GM19099 (cell line): ENCODE measurements around the gene LIPN.

Experiments
- POLR2A ChIP-seq: IDR thresholded peaks from 3 replicates; pipeline ENCODE4 v1.6.1; 2011; ENCODE audit warnings: low read depth; ENCODE audit not compliant: insufficient read length; ENCODE audit errors: extremely low read depth

LIPN gene, protein sequence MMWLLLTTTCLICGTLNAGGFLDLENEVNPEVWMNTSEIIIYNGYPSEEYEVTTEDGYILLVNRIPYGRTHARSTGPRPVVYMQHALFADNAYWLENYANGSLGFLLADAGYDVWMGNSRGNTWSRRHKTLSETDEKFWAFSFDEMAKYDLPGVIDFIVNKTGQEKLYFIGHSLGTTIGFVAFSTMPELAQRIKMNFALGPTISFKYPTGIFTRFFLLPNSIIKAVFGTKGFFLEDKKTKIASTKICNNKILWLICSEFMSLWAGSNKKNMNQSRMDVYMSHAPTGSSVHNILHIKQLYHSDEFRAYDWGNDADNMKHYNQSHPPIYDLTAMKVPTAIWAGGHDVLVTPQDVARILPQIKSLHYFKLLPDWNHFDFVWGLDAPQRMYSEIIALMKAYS

DNA sequence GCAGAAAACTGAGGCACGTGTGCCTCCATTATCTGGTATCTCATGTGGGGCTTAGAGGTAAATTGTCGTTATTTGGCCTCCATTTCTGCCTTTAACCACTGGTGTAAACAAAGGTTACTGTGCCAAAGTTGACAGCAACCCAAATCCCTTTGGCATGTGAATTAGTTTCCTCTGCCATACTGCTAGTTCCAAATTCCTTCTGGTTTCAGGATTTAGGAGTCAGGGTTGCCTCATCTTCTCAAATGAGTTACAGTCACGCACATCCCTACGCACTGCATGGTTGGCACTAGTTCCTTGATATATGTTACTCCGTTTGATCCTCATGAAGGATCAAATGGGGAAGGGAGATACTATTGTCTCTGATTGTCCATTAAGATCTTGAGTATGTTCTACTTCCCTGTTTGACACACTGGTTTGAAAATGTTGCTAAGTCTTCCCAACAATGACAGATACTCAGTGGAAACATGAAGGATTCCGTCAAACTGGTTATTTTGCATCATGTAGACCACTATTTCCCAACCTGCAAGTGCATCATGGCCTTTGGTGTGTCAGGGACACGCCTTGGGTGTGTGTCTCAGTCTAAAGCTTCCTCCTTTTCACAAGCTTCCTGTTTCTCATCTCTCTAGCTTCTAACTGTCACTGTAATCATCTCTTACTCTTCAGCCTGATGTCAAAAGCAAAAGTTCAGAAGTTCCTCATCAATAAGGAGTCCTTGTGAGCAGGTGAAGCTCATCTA, at the start of gene LIPN:
Gene LIPN (plus strand): TSS at position 655 of the 736 bp plus-strand sequence. CDS start 1,386 bp downstream, outside the sequence.
- no peak for TF ChIP-seq POLR2A

DNA sequence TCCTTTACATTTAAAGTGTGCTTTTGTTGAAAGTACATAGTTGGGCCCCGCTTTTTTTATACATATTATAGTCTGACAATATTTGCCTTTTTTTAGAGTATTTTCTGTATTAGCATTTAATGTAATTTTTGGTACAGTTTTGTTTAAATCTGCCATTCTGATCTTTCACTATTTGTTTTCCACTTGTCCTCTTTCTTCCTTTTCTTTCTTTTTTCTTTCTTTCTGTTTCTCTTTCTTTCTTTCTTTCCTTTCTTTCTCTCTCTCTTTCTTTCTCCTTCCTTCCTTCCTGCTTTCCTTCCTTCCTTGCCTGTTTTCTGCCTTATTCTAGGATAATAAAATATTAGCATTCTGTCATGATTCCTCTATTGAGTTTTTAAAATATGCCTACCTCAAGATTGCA, 44.3 kb upstream of the LIPN start:
- no peak for TF ChIP-seq POLR2A

DNA sequence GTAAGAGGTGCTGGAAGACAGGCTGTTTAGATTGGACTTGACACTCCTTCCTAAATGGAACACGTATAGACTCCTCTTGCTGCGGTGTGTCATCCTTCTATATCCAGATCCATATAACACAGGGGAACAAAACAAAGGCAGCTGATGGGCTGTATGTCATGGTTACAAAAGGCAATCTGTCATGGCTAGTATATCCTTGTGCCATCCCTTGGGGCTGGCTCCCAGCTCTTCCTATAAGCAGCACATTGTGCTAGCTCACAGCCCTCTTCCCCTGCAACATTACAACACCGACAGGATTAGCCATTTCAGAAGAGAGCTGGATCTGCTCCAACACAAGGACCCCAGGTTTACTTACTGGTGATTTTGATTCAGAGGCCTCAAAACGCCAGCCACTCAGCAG, 38.4 kb upstream of the LIPN start:
- no peak for TF ChIP-seq POLR2A

DNA sequence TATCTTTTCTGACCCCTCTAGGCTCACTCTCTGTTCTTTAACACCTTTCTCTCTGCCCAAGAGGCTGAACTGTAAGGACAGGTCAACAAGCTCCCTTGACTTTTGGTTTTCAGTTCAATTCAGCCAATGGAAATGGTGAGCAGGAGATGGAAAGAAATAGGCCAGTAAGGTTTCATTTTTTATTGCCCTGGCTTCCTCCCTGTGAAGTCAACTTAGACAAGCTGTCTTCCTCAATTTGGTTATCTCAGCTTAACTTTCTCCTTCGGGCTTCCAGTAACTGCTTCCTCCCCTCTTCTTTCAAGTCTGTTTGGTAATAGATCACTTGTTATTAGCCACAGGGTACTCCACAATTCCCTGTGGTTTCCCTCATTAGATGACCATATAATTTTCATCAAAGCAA, 34.0 kb upstream of the LIPN start:
- TF ChIP-seq POLR2A = no peak

DNA sequence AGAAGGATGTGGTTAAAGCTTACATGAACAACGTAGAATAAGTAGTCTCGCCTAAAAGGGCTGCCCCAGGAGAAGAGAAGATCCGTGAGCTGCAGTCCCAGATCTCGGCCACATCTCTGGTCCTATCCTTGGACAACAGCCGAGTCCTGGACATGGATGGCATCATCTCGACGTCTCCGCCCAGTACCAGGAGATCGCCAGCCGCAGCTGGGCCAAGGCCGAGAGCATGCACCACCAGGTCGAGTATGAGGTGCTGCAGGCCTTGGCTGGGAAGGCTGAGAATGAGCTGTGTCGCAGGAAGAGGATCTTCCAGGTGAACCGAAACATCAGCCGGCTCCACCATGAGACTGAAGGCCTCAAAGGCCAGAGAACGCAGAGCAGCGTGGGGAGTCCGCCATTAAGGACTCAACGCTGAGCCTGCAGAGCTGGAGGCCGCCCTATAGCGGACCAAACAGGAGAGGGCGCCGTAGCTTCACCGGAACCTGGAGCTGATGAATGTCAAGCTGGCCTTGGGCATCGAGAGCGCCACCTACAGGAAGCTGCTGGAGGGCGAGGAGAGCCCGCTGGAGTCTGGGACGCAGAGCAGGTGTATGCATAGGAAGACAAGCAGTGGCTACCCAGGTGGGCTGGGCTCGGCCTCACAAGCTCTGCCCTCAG, 31.6 kb upstream of the LIPN start:
- no peak for TF ChIP-seq POLR2A

DNA sequence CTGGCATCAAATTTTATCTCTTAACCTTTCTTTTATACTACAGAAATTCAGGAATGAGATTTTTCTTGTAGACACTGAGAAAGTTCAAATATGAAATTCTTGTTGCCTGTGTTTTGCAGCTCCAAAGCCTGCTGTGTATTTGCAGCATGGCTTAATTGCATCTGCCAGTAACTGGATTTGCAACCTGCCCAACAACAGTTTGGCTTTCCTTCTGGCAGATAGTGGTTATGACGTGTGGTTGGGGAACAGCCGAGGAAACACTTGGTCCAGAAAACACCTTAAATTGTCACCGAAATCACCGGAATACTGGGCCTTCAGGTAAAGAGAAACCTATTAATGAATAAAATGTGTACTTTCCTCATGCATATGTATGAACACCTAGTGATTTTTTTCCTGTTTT, 29.0 kb upstream of the LIPN start:
- TF ChIP-seq POLR2A = no peak

DNA sequence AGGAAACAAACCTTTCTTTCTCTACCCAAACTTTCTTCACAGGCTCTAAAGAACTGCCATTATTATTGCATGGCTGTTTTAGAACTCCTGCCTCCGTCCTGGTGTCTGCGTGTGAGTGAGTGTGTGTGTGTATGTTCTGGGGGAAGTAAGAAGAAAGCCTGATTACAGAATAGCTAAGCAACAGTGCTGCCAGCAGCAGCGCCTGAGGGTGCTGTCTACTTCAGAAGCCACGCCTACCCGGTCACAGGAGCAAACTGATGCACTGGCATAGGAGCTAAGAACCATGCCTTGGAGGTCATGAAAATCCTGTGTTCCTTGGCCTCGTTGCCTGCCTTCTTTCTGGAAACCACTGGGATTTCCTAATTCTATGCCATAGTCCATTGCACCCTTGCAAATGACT, 28.5 kb upstream of the LIPN start:
- no peak for TF ChIP-seq POLR2A

DNA sequence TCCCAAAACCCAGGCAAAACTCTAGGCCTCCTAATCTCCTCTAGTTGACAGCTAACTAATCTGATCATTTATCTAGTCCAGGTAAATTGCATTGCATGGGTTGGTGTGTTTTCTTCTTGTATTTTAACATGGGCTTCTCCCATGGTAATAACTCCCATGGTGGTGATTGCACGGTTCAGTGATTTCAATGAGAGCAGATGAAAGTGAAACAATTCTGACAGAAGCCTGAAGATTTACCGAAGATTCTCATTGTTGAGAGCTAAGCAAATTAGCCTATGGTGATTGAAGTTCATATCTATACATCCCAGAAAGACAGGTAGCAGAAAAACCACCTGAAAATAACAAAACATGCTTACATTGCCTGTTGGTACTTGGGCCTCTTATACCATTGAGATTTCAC, 26.6 kb upstream of the LIPN start:
- no peak for TF ChIP-seq POLR2A

DNA sequence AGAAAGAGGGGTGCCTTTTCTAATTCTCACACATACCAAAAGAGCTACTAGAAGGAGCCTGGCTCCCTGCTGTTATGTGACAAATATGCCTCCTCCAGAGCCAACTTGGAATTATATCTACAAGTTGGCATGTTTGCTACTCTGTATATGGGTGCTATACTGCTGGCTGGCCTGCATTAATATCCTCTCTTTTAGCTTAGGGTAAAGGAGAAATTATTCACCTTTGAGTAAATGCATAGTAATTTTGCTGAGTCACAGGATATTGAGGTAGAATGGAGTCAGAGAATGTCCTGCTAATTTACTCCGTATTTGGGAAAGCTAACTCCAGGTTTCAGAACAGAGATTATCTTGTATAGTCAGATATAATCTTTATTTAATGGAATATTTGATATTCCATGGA, 24.2 kb upstream of the LIPN start:
- no peak for TF ChIP-seq POLR2A

DNA sequence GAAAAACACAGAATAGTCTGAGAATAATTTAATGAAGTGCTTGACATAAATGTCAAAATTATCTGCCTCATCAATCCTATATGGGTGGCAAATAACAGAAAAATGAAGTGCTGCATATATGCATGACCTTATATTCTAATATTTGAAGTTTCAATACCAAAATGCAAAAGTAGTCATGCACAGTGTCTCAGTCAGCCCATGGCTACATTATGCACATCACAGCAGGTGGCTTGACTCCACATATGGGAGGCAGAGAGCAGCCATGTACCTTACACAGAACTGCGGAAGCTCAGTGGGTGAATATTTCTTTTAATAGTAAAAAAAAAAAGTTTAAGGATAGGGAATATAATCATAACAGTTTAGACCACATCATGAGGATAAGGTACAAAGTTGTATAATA, 17.4 kb upstream of the LIPN start:
- TF ChIP-seq POLR2A = no peak

DNA sequence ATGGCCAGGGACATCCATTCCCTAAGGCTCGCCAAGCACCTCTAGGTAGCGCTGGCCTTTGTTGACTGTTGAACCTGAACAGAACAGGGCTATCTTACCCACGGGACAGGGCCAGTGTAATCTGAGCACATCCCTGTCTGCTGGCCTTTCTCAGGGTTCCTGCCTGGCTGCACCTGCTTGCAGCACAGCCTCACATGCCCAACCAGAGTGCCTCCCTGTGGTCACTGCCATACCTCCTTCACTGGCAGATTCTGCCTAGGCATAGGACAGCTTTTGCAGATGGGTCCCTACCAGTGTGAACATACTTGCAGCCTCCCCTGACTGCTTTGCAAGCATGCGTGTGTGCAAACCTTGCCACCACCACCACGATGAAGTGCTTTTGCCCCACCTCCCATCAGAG, 15.8 kb upstream of the LIPN start:
- no peak for TF ChIP-seq POLR2A

DNA sequence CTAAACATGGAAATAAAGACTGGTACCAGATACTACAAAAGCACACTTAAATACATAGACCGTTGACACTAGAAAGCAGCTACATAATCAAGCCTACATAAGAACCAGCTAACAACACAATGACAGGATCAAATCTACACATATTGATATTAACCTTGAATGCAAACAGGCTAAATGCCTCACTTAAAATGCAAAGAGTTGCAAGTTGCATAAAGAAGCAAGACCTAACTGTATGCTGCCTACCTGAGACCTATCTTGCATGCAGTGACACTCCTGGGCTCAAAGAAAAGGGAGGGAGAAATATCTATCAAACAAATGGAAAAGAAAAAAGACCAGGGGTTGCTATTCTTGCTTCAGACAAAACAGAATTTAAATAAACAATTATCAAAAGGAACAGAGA, 14.2 kb upstream of the LIPN start:
- TF ChIP-seq POLR2A = no peak

DNA sequence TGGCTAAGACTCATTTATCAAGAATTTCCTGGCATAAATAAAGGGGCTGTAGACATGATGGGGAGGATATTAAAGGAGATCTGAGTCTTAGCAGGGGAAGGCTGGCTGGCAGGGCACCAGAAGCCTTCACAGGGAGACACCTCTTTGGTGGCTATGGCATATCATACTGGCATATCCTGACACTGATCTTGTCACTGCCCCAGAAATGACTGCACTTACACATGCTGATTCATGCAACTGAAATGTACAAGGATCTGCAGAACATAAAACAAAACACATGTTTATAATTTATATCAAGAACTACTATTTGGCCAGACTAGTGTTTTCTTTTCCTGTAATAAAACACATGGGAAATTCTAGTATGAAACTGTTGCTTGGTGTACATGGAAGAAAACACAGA, 5.5 kb upstream of the LIPN start:
- no peak for TF ChIP-seq POLR2A

DNA sequence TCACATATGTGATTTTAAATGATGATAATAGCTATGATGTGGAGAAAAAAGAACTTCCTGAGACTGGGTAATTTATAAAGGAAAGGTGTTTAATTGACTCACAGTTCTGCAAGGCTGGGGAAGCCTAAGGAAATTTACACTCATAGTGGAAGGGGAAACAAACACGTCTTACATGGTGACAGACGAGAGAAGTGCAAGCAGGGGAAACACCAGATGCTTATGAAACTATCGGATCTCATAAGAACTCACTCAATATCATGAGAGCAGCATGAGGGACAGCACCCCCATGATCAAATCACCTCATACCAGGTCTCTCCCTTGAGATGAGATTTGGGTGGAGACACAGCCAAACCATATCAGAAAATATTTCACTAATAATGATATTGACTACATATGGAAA, 4.1 kb upstream of the LIPN start:
- TF ChIP-seq POLR2A = no peak

DNA sequence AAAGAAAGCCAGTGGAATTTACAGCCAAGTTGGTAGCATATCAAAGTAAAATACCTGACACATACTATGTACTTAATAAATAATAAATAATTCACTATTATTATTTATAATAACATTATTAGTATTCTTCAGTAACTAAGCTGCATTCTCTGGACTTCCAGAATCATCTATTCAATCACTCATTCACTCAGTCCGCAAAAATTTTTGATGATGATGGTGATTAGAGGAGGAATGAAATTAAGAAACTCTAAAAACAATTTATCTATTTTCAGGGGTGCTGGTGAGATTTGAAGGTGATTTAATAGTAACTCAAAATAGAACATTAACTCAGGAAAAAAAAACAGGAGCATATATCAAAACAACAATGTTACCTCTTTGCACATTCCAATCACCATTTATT, 3.2 kb upstream of the LIPN start:
- no peak for TF ChIP-seq POLR2A

DNA sequence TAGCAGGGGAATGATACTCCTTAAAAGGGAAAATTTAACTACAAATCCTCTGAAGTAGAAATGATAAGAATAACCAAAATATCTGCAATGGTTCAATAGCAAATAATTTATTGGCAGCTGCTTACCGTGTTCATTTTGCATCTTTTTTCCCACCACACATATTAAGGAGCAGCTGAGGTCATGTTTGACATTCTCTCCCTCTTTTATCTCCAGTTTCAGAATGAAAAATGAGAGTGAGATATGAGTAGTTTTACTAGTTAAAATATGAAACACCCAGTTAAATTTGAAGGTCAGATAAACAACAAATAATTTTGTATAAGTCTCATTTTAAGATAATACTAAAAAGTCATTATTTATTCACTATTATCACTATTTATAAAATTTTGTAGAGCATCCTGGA, 3.1 kb downstream of the LIPN start:
- no peak for TF ChIP-seq POLR2A

DNA sequence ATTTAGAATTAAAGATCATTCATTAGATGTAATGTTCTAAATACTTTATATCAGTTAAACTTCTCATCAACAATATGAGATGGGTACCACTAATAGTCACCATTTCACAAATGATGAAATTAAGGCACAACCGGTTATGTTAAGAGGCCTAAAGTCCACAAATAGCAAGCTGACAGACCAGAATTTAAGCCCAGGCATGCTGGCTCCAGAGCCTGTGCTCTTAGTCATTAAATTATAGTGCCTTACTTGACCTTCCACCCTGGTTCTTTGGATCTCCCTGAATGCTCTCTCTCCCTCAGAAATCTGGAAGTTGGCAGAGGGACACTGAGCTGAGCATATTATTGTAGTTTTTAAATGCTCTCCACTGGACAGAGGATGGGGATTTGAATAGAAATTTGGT, 3.6 kb downstream of the LIPN start:
- no peak for TF ChIP-seq POLR2A

DNA sequence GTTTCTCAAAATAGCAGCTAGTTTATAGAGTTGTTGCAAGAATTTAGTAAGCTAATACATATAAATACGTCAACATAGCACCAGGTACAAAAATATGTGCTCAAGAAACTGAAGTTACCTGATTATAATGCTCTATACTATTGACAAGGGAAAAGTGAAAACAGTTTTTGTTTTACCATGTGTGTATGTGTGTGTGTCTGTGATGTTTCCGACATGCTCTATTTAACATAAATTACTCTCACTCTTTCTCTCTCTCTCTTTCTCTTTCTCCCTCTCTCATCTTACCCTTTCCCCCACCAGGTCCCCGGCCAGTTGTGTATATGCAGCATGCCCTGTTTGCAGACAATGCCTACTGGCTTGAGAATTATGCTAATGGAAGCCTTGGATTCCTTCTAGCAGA, 4.3 kb downstream of the LIPN start:
- TF ChIP-seq POLR2A = no peak
